HG02884 (cell line): ENCODE measurements around the gene EMX2.
"Not testable (repeated sequence)": the region's sequence is repeated elsewhere in the genome, so short reads cannot be mapped to it uniquely, and the experiment has no call there.

Experiments used
- ATAC-seq: cut with Tn5 transposase; IDR thresholded peaks from one replicate; pipeline ENCODE4 v1.9.1; 2021; ENCODE audit warnings: mild to moderate bottlenecking, moderate library complexity; ENCODE audit not compliant: unreplicated experiment

The EMX2 gene

GRCh38 chr10:117542706-117543224 is at the start of gene EMX2:
TSS of gene EMX2 (plus strand) at chr10:117542746. CDS start at chr10:117543268, 522 bp downstream.
- no peak for ATAC-seq

DNA sequence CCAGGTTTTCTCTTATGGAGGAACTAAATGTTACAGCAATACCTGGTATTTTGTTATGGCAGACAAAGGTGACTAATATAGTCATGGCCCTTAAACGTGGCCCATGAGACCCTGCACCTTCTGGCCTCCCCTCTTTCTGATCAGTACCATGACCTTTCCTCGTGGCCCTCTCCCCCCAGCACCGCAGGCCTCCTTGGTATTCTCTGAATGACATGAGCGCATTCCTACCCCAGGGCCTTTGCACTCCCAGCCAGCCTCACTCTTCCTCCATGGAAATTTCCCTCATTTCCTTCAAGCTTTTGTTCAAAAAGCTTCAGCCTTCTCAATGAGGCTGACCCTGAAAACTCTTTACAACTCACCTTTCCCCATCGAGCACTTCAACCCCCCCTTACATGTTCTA is 46.5 kb upstream of the EMX2 start:
- ATAC-seq, result no peak

DNA sequence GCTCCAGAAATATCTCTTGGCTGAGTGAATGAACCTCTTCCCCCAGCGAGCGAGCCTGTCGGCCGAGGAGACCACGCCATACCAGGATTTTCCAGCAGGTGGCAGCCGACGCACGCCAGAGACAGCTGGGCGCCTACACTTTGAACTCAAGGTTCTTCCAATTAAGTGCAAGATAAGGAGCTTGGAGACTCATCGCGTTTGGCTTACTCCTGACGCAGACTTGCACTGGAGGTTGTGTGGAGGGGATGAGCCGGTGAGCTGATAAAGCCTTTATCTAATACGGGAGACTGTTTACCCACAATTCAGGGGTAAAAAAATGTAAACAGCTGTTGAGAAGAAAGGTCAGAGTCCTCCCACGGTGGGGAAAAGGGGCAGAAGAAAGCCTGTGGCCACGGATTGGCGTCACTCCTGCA is 45.9 kb upstream of the EMX2 start:
- ATAC-seq, result peak; percentile 76

DNA sequence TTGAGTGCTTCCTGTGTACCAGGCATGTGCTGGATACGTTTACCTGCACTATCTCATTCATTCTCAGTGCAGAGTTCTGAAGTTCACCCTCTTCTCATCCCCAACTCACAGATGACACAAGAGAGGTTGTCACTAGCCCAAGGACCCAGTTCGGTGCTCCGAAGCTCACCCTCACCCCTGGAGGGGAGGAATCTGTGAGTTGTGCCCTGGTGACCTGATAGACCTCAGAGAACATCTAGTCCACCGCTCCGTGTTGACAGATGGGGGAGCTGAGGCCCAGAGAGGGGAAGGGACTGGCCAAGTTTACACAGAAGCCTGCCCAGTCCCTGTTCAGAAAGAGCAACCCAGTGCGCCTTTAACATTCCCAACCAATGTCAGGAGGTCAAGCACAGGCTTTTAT is 44.8 kb upstream of the EMX2 start:
- ATAC-seq, result no peak

DNA sequence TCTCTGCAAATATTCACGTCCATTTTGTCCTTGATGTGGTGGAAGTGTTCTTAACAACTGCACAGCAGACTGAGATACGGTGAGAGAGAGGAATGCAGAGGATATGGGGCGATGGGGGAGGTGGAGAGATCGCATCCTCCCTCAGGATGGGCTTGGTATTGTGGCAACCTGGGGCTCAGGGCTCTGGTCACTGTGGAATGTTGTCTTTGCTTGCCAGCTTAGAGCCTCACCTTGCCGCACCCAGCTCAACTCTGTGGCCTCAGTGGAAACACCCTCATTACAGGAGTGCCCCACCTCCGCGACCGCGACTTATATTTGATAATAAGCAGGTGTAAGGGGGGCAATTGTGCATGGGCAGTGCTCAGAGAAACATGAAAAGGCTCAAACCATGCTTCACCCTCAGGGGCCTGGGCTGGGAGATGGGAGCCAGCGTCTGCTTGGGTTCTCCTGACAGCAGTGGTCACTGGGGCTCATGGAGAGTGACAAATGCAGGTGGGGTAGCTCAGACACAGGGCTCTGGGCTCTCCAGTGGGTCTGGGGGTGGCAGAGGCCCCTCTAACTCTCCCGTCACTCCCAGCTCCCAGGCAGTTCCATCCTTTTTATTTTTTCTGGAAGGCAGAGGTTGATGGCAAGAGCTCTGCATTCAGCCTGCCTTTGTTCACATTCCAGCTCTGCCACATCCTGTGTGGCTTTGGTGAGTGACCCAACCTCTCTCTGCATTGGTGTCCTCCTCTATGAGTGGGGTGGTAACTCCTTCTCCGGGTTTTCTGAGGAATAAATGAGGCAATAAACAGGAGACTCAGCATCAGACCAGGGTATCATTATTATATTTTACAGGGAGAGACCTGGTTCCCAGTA is 43.1 kb upstream of the EMX2 start:
- ATAC-seq, result no peak

- no peak for ATAC-seq
These were observed 42.1 kb upstream of the EMX2 start for GRCh38 chr10:117500456-117500855.

DNA sequence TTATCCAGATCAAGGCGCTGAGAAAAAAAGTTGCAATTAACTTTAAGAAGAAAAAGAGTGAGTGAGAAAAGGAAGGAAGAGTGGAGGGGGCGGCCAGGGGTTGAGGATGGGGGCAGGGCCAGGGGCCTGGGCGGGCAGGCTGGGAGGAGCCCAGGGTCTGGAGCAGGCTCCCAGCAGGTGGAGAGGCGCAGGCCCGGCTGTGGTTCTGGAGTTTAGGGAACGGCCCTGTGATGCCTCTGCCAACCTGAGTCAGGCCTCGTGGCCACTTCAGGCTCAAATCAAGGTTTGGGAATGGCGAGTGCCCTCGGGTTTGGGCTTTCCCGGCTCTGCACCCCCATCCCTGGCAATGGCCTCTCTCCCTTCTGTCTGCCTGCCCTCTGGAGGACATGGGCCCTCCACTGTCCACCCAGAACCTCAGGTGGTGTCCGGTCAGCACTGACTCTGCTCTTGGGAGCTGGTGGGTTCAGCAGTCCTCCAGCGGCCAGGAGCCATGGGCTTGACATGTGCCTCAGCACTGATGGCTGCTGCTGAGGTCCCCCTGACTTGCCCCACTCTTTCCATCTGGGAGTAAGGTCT is 41.0 kb upstream of the EMX2 start:
- no peak for ATAC-seq

DNA sequence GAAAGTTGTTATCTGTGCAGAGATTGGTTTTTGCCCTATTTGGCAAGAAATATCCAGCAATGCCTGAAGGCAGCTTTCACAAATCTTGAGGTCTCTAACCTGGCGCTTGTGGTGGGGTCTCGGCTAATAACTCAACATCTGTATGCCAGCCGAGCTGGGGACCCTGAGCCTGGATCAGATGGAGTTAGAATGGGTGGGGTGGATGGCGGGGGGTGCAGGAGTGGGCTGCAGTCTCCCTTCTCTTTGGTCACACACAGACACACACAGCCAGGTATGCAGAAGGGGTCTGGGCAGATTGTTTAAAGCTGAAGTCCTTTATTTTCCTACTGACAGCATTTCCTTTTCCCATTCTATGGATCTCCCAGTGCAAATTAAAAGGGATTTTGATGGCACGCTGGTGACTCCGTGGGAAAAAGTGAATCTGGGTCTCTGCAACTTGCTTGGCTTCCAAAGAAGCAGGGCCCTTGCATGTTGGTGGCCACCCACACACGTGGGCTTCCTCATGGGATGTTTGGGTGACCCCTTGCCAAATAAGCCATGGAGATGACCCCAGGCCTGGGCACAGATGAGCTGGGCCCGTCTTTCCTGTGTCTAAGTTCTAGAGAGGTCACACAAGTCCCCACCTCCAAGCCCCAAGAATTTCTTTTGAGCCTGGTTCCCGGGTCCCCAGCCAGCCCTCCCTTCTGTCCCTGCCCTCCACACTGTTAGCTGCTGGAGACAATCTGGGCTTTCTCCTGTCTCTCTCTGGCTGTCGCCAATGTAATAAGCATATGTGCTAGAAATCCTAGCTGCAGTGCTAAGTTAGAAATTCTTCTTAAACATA is 39.9 kb upstream of the EMX2 start:
- no peak for ATAC-seq

DNA sequence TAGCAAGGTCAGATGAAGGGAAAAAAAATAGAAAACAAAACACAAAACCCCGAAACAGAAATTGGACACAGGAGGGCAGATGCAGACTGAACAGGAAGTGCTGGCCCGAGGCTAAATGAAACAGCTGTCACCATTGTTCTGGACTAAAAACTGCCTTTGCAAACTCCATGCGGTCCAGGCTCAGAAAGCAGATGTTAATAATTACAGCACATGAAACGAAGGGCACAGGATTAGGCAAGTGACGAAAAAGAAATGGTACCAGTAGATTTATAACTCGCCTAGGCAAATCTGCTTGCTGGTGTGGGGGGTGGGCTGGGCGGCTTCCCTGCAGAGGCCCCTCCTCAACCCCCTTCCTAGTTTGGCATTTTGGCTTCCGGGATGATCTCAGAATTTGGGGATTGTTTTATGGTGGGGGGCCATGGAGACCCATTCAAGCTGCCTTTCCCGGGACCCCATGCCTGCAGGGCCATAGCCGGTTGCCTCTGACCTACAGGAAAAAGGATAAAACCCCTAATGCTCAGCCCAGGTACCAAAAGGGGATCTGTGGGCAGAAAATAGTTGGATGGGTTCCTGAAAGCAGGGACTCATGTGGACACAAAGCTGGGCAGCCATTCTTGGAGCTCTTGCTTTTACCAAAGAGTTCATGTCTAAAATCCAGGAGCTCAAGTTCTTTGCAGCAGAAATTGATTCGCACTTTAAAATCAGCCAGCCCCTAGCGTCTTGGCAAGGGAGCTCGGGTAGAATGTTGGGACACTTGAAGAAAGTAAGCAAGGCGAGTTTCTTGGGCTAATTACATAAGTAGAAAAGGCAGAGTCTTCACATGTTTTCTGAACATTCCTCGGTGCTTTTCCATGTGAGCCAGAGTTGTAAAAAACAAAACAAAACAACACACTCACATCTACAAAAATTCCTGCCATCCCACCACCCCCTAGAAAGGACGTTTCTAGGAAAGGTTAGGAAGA is 39.0 kb upstream of the EMX2 start:
- ATAC-seq, result no peak

GRCh38 chr10:117504562-117504961 is 38.0 kb upstream of the EMX2 start:
- no peak for ATAC-seq

- ATAC-seq, result not testable (repeated sequence)
These were observed 35.5 kb upstream of the EMX2 start for GRCh38 chr10:117507081-117507480.

- ATAC-seq, result no peak
These were observed 33.0 kb upstream of the EMX2 start for GRCh38 chr10:117509573-117509972.

DNA sequence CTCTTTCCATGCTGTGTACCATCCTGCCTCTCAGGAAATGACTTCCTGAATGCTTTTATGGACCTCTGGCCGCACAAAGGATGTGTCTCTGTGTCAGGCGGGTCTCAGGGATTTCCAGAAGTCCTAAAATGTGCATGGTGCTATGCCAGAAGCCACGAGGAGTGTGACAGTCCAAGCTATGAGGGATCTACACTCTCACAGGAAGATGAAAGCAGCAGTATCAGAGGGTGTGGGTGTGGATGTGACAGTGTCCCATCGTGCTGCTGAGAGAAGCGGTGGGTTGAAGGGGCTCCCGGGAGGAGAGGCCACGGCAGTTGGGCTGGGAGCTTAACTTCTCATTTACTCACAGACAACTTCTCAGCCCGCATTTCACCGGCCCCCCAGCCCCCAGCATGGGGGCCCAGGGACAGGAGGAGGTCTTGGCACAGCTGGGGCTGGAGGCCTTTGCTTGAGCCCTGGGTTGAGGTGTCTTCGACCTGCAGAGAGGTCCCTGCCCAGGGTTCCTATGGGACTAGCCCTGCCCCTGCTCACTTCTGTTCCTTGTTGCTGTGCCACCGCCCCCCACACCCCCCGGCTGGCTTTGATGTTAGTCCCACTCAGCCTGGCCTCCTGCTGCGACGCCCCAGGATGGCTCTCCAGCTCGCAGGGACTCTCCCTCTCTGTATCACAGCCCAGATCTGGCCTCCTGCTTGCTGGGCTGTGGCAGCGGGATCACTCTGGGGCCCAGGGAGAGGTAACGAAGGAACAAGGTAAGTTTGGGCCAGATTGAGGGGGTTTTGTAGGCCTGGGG is 30.8 kb upstream of the EMX2 start:
- ATAC-seq, result no peak

DNA sequence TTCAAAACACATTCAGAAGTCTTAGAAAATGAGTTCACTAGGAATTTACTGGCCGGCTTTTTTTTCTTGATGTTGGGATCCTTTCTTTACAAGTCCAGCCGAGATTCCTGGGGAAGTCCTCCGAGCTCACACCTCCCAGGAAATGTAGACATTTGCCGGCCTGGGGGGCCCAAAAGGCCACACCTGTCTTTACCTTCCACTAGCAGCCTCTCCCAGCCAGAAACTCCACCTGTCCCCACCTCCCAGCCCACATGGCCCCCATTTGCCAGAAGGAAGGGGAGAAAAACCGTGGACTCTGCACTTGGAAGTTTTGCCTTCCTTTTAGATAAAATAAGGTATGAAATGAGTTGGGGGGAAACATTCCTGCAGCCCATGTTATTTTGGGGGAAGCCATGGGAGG is 27.6 kb upstream of the EMX2 start:
- ATAC-seq, result no peak

DNA sequence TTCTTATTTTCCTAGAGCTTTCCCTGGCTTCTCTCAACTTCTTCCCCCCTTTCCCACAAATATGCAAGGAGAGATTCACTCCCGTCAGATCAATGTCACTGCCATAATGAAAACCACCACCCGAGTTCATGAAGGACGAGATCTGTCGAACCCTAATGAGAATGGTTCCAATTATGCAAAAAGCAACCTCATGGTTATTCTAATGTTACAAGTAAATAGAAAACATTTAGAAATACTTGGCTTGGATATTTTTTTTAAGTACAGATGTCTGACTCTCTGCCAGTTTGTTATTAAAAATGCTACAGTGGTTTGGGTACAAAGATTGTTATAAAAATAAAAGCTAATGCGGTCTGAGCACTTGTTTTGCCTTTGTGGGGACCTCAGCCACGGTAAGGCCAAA is 25.9 kb upstream of the EMX2 start:
- ATAC-seq, result no peak

GRCh38 chr10:117518246-117518645 is 24.3 kb upstream of the EMX2 start:
- ATAC-seq, result no peak

DNA sequence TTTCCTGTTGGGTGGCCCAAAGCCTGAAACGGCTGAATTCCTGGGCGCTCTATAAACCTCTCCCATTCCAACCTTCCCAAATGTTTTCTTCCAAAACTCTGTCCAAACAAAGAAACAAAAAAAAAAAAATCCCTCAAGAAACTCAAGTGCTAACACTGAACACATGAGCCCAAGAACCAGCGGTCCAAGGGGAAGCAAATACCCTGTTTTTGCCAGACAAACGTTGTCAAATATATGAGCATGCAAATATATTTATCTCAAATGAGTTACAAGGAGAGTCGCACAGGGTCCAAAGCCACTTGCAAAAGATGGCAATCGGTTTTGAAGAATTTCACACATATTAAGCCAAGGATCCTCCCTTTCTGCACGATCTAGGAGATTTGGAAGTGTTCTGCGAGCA is 23.3 kb upstream of the EMX2 start:
- ATAC-seq, result no peak

GRCh38 chr10:117519879-117520278 is 22.7 kb upstream of the EMX2 start:
- no peak for ATAC-seq

DNA sequence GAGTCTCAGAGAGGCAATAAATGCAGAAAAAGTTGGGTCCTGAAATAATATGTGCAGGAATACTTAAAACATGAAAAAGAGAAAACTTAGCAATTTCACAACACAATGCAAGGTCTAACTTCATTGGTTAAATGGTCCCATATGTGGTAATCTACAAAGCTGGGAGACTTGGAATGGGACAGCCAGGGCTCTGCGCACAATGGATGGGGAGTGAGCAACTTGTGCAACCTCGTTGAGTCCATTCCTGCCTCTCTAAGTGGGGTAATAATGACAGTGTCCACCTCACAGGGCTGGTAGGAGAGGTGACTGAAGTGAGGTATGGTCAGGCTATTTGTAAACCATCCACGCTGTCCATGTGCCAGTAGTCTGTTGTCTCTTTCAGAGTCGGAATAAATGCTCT is 11.8 kb upstream of the EMX2 start:
- no peak for ATAC-seq
